Fibroblast of villous mesenchyme (primary cell): ENCODE data around the gene ACCSL. TPM values are rescaled to one million over a fixed set of nuclear protein-coding genes. Genes with fewer than 3 reads are reported as not detected.

Experiments used
- DNase-seq: peaks from one replicate; pipeline ENCODE4 v3.0.0-alpha.2; 2010; ENCODE audit warnings: low read depth
- H3K4me3 ChIP-seq: 2 replicates; pipeline ENCODE4 v1.5.1; 2011; ENCODE audit warnings: low read depth, mild to moderate bottlenecking, low read length
- total RNA-seq: library from RNA; depleted of rRNA; stranded (reverse); fragments of >200 nt; gene quantifications from 2 replicates; pipeline ENCODE4 v1.2.3, GENCODE V29; 2012
- TF ChIP-seq, protein P1 (sequence below): IDR thresholded peaks from 2 replicates; pipeline ENCODE4 v1.5.1; 2012; ENCODE audit warnings: low read depth, mild to moderate bottlenecking, low read length; ENCODE audit not compliant: insufficient read depth

Gene ACCSL
- total RNA-seq, 1 donor: under 0.01 TPM

GRCh38 chr11:44010789-44011251 is 37.0 kb upstream of the ACCSL start:
- peak; percentile 62 for DNase-seq
- TF ChIP-seq, protein P1, sequence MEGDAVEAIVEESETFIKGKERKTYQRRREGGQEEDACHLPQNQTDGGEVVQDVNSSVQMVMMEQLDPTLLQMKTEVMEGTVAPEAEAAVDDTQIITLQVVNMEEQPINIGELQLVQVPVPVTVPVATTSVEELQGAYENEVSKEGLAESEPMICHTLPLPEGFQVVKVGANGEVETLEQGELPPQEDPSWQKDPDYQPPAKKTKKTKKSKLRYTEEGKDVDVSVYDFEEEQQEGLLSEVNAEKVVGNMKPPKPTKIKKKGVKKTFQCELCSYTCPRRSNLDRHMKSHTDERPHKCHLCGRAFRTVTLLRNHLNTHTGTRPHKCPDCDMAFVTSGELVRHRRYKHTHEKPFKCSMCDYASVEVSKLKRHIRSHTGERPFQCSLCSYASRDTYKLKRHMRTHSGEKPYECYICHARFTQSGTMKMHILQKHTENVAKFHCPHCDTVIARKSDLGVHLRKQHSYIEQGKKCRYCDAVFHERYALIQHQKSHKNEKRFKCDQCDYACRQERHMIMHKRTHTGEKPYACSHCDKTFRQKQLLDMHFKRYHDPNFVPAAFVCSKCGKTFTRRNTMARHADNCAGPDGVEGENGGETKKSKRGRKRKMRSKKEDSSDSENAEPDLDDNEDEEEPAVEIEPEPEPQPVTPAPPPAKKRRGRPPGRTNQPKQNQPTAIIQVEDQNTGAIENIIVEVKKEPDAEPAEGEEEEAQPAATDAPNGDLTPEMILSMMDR: no peak
- H3K4me3 ChIP-seq: no peak overlapping the region

DNA sequence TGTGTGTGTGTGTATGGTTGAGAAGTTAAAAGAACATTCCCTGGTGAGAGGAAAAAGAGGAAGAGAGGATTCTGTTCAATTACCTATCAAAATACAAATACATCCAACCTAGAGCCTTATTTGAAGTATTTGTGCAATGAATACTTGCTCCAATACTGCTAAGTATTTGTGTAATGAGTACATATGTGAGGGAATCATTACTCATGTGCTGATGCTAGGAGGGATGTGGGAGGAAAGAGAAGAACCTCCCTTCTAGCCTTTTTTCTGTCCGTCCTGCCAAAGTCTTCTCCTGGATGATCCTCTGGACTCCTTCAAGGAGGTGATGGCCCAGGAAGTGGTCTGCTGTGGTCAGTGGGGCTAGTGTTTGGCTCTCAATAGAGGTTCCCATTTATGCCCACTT is 36.0 kb upstream of the ACCSL start:
- DNase-seq: peak; percentile 39
- TF ChIP-seq, protein P1: no peak
- no peak overlapping the region for H3K4me3 ChIP-seq

GRCh38 chr11:44014968-44015623 is 32.7 kb upstream of the ACCSL start:
- TF ChIP-seq, protein P1: no peak
- no peak overlapping the region for H3K4me3 ChIP-seq
- DNase-seq: no peak

DNA sequence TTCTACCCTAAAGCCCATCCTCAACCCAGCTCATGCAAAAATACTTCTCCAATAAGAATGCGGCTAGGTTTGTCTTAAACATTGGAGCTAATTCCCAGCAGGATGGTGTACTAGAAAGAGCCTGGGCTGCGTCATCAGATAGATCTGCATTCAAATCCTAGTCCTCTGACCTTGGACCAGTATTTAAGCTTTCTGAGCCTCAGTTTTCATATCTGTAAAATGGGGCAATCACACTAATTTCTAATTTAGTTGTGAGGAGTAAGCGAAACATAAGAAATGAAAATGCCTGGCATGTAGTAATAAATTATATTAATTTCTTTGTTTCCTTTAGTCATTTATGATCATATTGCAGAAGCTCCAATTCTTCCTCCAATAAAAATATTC is 32.2 kb upstream of the ACCSL start:
- no peak overlapping the region for H3K4me3 ChIP-seq
- TF ChIP-seq, protein P1: no peak
- DNase-seq: no peak

- TF ChIP-seq, protein P1: no peak
- peak; percentile 79 for DNase-seq
- H3K4me3 ChIP-seq: no peak overlapping the region
These were observed 31.6 kb upstream of the ACCSL start for GRCh38 chr11:44016131-44016530.

DNA sequence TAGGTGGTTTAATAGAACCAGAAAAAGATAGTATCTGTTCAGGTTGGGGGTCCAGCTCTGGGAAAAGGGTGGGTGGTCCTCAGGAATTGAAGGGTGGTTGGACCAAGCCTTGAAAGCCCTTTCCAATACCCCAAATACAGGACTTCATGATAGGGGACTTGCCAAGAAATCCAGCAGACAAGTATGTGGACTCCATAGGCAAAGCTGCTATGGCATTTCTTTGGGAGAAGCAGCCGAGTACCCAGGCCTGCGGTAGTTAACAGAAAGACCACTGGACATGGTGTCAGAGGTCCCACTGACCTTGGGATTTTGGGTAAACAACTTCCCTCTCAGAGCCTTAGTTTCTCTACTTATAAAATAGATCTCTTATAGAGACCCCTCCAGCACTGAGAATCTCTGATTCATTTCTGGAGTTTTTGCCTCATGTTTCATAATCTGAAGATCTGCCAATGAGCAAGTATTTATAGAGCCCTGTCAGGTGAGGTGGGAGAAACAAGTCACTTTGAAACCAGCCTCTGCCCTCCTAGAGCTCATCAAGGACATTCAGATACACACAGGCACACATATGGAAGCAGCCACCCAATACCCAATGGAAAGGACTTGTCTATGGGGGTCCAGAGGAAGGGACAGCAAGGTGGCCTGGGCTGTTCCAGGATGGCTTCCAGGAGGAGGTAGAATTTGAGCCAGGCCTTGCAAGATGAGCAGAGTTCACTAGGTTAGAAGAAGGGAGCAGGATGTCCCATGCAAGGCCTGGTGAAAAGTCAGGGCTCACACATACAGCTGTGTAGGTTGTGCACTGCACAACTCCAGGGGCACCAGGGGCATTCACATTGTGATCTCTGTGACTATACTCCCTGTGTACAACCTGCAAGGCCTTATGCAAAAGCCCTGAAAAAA is 31.0 kb upstream of the ACCSL start:
- DNase-seq: no peak
- TF ChIP-seq, protein P1: no peak
- H3K4me3 ChIP-seq: no peak overlapping the region
